ENCODE results near the gene APC2. TPM values are rescaled to one million over a fixed set of nuclear protein-coding genes. Genes with fewer than 3 reads are reported as not detected.

APC2 gene
- total RNA-seq, 1 experiment from 2014 or later = 0.68 TPM

DNA sequence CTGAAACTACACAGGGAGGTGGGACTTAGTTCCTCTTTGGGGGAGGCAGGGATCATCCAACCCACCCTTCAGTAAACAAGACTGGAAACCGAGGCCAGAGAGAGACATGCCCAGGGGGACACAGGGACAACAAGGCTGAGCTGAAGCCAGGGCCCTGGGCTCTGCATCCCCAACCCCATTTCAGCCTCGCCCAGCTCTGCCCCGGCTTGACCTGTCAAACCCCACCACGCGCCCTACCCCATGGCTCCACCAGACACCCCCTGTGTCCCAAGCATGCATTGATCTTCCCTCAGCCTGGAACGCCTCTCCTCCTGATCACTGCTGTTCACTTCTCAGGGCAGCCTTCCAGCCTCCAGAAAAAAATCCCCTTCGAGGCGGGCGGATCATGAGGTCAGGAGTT is 2.0 kb upstream of the APC2 start:
- Histone ChIP-seq H3K4me2 (ENCODE audit: insufficient read depth, insufficient read length, low read length) (no peak overlapping the region), H3K23ac (ENCODE audit: insufficient read length, low read depth, low read length) (no peak overlapping the region), H3K4me1 (ENCODE audit: insufficient read depth, low read length) (no peaks in the 10 kb centered on the region; the same call in 1 of the 2 replicates), H3K4ac (ENCODE audit: low read depth, low read length) (no peak overlapping the region), H3K23me2 (ENCODE audit: insufficient read length, low read depth, low read length, poor library complexity, severe bottlenecking) (peaks cover 10% of the 10 kb centered on the region), H2BK5ac (ENCODE audit: insufficient read length, low read length) (no peak overlapping the region), H3K18ac (ENCODE audit: insufficient read length, low read depth, low read length) (no peak overlapping the region), H2AFZ (ENCODE audit: low read length) (no peak overlapping the region), H3K27me3 (ENCODE audit: insufficient read depth, low read length) (peaks cover 24% of the 10 kb centered on the region; the same call in 1 of the 2 replicates), H2BK15ac (ENCODE audit: low read depth, low read length) (no peak overlapping the region), H4K20me1 (ENCODE audit: control insufficient read depth, insufficient read depth, insufficient read length) (no peaks in the 10 kb centered on the region), H3K56ac (ENCODE audit: insufficient read length, low read depth, low read length) (no peak overlapping the region), H3K14ac (ENCODE audit: insufficient read depth, low read length) (no peak overlapping the region), H3K27ac (ENCODE audit: insufficient read length, low read depth, low read length) (no peak overlapping the region), H3K9me3 (ENCODE audit: control insufficient read depth, low read depth, low read length) (no peaks in the 10 kb centered on the region), H3K79me2 (ENCODE audit: insufficient read depth, low read length) (no peaks in the 10 kb centered on the region), H2AK5ac (ENCODE audit: insufficient read length, low read length) (no peak overlapping the region), H3T11ph (ENCODE audit: low read length) (no peak overlapping the region), H4K91ac (ENCODE audit: insufficient read length, low read depth, low read length) (no peak overlapping the region), H3K9ac (ENCODE audit: extremely low read depth, insufficient read length, low read length) (no peak overlapping the region), H3K79me1 (ENCODE audit: insufficient read depth, low read depth, low read length, poor library complexity, severe bottlenecking) (no peaks in the 10 kb centered on the region), H2BK20ac (ENCODE audit: low read depth, low read length, poor library complexity, severe bottlenecking) (no peak overlapping the region), H2BK120ac (ENCODE audit: low read depth, low read length, poor library complexity, severe bottlenecking) (no peak overlapping the region), H4K8ac (replicated peaks; ENCODE audit: insufficient read length, low read depth, low read length) (no peak overlapping the region), H2BK12ac (ENCODE audit: insufficient read length, low read depth, low read length) (no peak overlapping the region), H4K5ac (ENCODE audit: insufficient read length, low read depth, low read length) (no peak overlapping the region)
- Mint-ChIP-seq H3K4me3 (peak overlapping the region in 1 of 2 experiments; percentile 50; a peak in 2 of 5 replicates), H3K36me3 (ENCODE audit: insufficient read depth in 1 of 3, low read depth in 3 of 3) (peaks cover 0 to 3% (median 0%) of the 10 kb centered on the region in 3 experiments; a peak in 2 of 7 replicates), H3K9me3 (no peaks in the 10 kb centered on the region; a peak in 1 of 5 replicates), H3K4me1 (peaks cover 10 to 41% of the 10 kb centered on the region in 2 experiments), H3K27me3 (ENCODE audit: low read depth) (peaks cover 78% of the 10 kb centered on the region), H3K27ac (no peak overlapping the region)
- TF ChIP-seq, protein P1, sequence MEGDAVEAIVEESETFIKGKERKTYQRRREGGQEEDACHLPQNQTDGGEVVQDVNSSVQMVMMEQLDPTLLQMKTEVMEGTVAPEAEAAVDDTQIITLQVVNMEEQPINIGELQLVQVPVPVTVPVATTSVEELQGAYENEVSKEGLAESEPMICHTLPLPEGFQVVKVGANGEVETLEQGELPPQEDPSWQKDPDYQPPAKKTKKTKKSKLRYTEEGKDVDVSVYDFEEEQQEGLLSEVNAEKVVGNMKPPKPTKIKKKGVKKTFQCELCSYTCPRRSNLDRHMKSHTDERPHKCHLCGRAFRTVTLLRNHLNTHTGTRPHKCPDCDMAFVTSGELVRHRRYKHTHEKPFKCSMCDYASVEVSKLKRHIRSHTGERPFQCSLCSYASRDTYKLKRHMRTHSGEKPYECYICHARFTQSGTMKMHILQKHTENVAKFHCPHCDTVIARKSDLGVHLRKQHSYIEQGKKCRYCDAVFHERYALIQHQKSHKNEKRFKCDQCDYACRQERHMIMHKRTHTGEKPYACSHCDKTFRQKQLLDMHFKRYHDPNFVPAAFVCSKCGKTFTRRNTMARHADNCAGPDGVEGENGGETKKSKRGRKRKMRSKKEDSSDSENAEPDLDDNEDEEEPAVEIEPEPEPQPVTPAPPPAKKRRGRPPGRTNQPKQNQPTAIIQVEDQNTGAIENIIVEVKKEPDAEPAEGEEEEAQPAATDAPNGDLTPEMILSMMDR (conservative IDR thresholded peaks at IDR 0.05) = no peak
- no CpG with 5 or more reads among the region's 9 CpGs for WGBS (ENCODE audit: extremely low coverage, insufficient read length, low lambda C conversion rate)
- DNase-seq = no peak
